IMR-90 (cell line): Measurements from ENCODE around the gene GP5. TPM values are rescaled to one million over a fixed set of nuclear protein-coding genes. Genes with fewer than 3 reads are reported as not detected.

Experiments used
- ATAC-seq: fragments of 200-7000 bp; cut with Tn5 transposase; 2 replicates; pipeline ENCODE4 v1.9.1; 2020; ENCODE audit warnings: low read depth, mild to moderate bottlenecking, moderate library complexity
- BruUV-seq: library from RNA; stranded (reverse); fragments of 400-500 nt; replicated peaks from 2 replicates; lab custom pipeline; 2021; lab: Mats Ljungman, UMichigan
- CTCF ChIA-PET: fragments of 300-600 bp; formaldehyde crosslinking; extraction: SDS; loops from one replicate; lab custom pipeline; 2021; ENCODE audit warnings: antibody characterized with exemption; lab: Yijun Ruan, JAX
- POLR2A ChIA-PET: fragments of 300-600 bp; sonication (Branson Sonifier 250); formaldehyde crosslinking; loops from one replicate; lab custom pipeline; 2022; ENCODE audit warnings: antibody characterized with exemption; ENCODE audit not compliant: unreplicated experiment; lab: Charles Lee
- DNase-seq: peaks from one replicate; pipeline ENCODE4 v3.0.0; 2013
- H2AFZ ChIP-seq: replicated peaks from 2 replicates; pipeline ENCODE3; 2013; ENCODE audit warnings: low read length, mild to moderate bottlenecking; ENCODE audit not compliant: poor library complexity
- H2AK5ac ChIP-seq: 2 replicates; pipeline ENCODE4 v1.6.1; 2013; ENCODE audit warnings: low read depth, low read length, inconsistent platforms
- H2AK9ac ChIP-seq: replicated peaks from 2 replicates; pipeline ENCODE3; 2013; ENCODE audit warnings: mild to moderate bottlenecking, low read depth, low read length, moderate library complexity; ENCODE audit not compliant: poor library complexity
- H2BK120ac ChIP-seq: 2 replicates; pipeline ENCODE4 v1.6.1; 2013; ENCODE audit warnings: low read depth, low read length, inconsistent platforms
- H2BK15ac ChIP-seq: 3 replicates; pipeline ENCODE4 v1.6.1; 2013; ENCODE audit warnings: low read depth, low read length, inconsistent platforms
- H2BK20ac ChIP-seq: 2 replicates; pipeline ENCODE4 v1.6.1; 2013; ENCODE audit warnings: low read depth, mild to moderate bottlenecking, inconsistent platforms, low read length, moderate library complexity
- H2BK5ac ChIP-seq: 2 replicates; pipeline ENCODE4 v1.6.1; 2013; ENCODE audit warnings: mild to moderate bottlenecking, low read depth, low read length, inconsistent platforms; ENCODE audit not compliant: poor library complexity, severe bottlenecking
- H3K14ac ChIP-seq: replicated peaks from 2 replicates; pipeline ENCODE4 v1.6.1; 2013; ENCODE audit warnings: low read depth, low read length, inconsistent platforms
- H3K18ac ChIP-seq: 2 replicates; pipeline ENCODE4 v1.6.1; 2013; ENCODE audit warnings: low read depth, low read length, control low read depth
- H3K23ac ChIP-seq: 2 replicates; pipeline ENCODE4 v1.6.1; 2013; ENCODE audit warnings: low read depth, low read length, inconsistent platforms
- H3K27ac ChIP-seq: 2 replicates; pipeline ENCODE4 v1.5.1; 2013; ENCODE audit warnings: mild to moderate bottlenecking, control low read depth, low read length; ENCODE audit not compliant: insufficient read depth
- H3K27me3 ChIP-seq: 2 replicates; pipeline ENCODE4 v1.6.1; 2013; ENCODE audit warnings: low read length; ENCODE audit not compliant: control insufficient read depth, insufficient read depth
- H3K36me3 ChIP-seq: 2 replicates; pipeline ENCODE4 v1.6.1; 2013; ENCODE audit warnings: low read length, mixed read lengths; ENCODE audit not compliant: control insufficient read depth, insufficient read depth
- H3K4ac ChIP-seq: 2 replicates; pipeline ENCODE4 v1.6.1; 2013; ENCODE audit warnings: low read depth, low read length, inconsistent platforms
- H3K4me1 ChIP-seq: 2 replicates; pipeline ENCODE4 v1.6.1; 2013; ENCODE audit warnings: low read length, mixed read lengths; ENCODE audit not compliant: control insufficient read depth, insufficient read depth
- H3K4me2 ChIP-seq: 2 replicates; pipeline ENCODE4 v1.6.1; 2013; ENCODE audit warnings: low read depth, mild to moderate bottlenecking, control low read depth, low read length, moderate library complexity
- H3K4me3 ChIP-seq: 2 replicates; pipeline ENCODE4 v1.5.1; 2013; ENCODE audit warnings: low read depth, mild to moderate bottlenecking, control low read depth, low read length, moderate library complexity; ENCODE audit not compliant: insufficient read depth
- H3K56ac ChIP-seq: 2 replicates; pipeline ENCODE4 v1.6.1; 2013; ENCODE audit warnings: low read length, inconsistent platforms; ENCODE audit not compliant: insufficient read depth; ENCODE audit errors: extremely low read depth
- H3K79me1 ChIP-seq, 2 experiments: 2 replicates each; pipeline ENCODE4 v1.6.1; 2013; ENCODE audit warnings: low read length in 2 of 2, inconsistent platforms in 1 of 2, low read depth in 1 of 2
- H3K9ac ChIP-seq: 2 replicates; pipeline ENCODE4 v1.6.1; 2013; ENCODE audit warnings: low read depth, low read length, control low read depth
- H3K9me1 ChIP-seq: 2 replicates; pipeline ENCODE4 v1.6.1; 2013; ENCODE audit warnings: low read length, inconsistent platforms; ENCODE audit not compliant: insufficient read depth
- H3K9me3 ChIP-seq: 2 replicates; pipeline ENCODE4 v1.6.1; 2013; ENCODE audit warnings: low read length; ENCODE audit not compliant: control insufficient read depth, insufficient read depth
- H4K20me1 ChIP-seq: 2 replicates; pipeline ENCODE4 v1.6.1; 2013; ENCODE audit warnings: low read length, inconsistent platforms; ENCODE audit not compliant: insufficient read depth
- H4K5ac ChIP-seq: 2 replicates; pipeline ENCODE4 v1.6.1; 2013; ENCODE audit warnings: mild to moderate bottlenecking, low read depth, low read length, control low read depth
- H4K8ac ChIP-seq, 2 experiments: 2 replicates each; pipeline ENCODE4 v1.6.1; 2013; ENCODE audit warnings: low read depth in 2 of 2, low read length in 2 of 2, control low read depth in 1 of 2, inconsistent platforms in 1 of 2
- H4K91ac ChIP-seq: 2 replicates; pipeline ENCODE4 v1.6.1; 2013; ENCODE audit warnings: low read depth, low read length, inconsistent platforms; ENCODE audit not compliant: insufficient read depth
- BHLHE40 ChIP-seq: fragments of 150-350 bp; IDR thresholded peaks from 2 replicates; pipeline ENCODE4 v1.6.1; 2016; ENCODE audit warnings: mild to moderate bottlenecking, low read depth, low read length
- CEBPB ChIP-seq: IDR thresholded peaks from 2 replicates; pipeline ENCODE4 v1.6.1; 2012; ENCODE audit warnings: low read depth, low read length, improper control_type of control experiment
- CTCF ChIP-seq: conservative IDR thresholded peaks from 2 replicates; pipeline ENCODE4 v1.5.1; 2012; ENCODE audit warnings: mild to moderate bottlenecking, low read depth, low read length, improper control_type of control experiment
- ELK1 ChIP-seq: fragments of 150-350 bp; IDR thresholded peaks from 2 replicates; pipeline ENCODE4 v1.6.1; 2016; ENCODE audit warnings: low read depth, mild to moderate bottlenecking, low read length, moderate library complexity, borderline replicate concordance
- FOS ChIP-seq: fragments of 150-350 bp; IDR thresholded peaks from 2 replicates; pipeline ENCODE4 v1.6.1; 2016; ENCODE audit warnings: low read depth, low read length
- MAFK ChIP-seq: IDR thresholded peaks from 2 replicates; pipeline ENCODE4 v1.6.1; 2012; ENCODE audit warnings: low read depth, low read length, improper control_type of control experiment
- MXI1 ChIP-seq: IDR thresholded peaks from 2 replicates; pipeline ENCODE4 v1.6.1; 2012; ENCODE audit warnings: low read depth, mild to moderate bottlenecking, low read length, moderate library complexity, borderline replicate concordance
- NFE2L2 ChIP-seq: fragments of 150-350 bp; IDR thresholded peaks from 2 replicates; pipeline ENCODE4 v1.6.1; 2016; ENCODE audit warnings: low read depth, mild to moderate bottlenecking, low read length
- RAD21 ChIP-seq: IDR thresholded peaks from 2 replicates; pipeline ENCODE4 v1.6.1; 2012; ENCODE audit warnings: low read length, improper control_type of control experiment
- SMC3 ChIP-seq: fragments of 150-350 bp; IDR thresholded peaks from 2 replicates; pipeline ENCODE4 v1.6.1; 2016; ENCODE audit warnings: low read depth, mild to moderate bottlenecking, antibody characterized with exemption, low read length, moderate library complexity
- USF2 ChIP-seq: fragments of 150-350 bp; IDR thresholded peaks from 2 replicates; pipeline ENCODE4 v1.6.1; 2017; ENCODE audit warnings: mild to moderate bottlenecking, antibody characterized with exemption, low read length, low read depth
- WGBS, 2 experiments: methylation state at CpG; one replicate each; pipeline versions ENCODE4 v1.1.5 to v1.1.7; 2013; ENCODE audit warnings: missing lambda C conversion rate in 2 of 2; ENCODE audit not compliant: insufficient read length in 1 of 2; ENCODE audit errors: extremely low coverage in 2 of 2; 5-methylcytosine and 5-hydroxymethylcytosine counted together
- dilution Hi-C: fragments of 300-500 bp; cut with HindIII; formaldehyde crosslinking; loops from one replicate; pipeline ENCODE4 v1.14.3; 2018; ENCODE audit warnings: low sequenced_read_pairs; ENCODE audit not compliant: unreplicated experiment
- in situ Hi-C: fragments of 300-500 bp; cut with MboI; formaldehyde crosslinking; loops from 3 replicates; pipeline ENCODE4 v1.14.3; 2019; ENCODE audit warnings: low sequenced_read_pairs, inconsistent platforms, mixed read lengths
- intact Hi-C: fragments of 100-400 bp; cut with micrococcal nuclease; formaldehyde crosslinking; loops from 2 replicates; pipeline ENCODE4 v1.10.0; 2022
- polyA plus RNA-seq, 3 experiments: library from polyadenylated mRNA; depleted of rRNA; stranded (reverse); fragments of >200 nt; gene quantifications; 2 replicates each; pipeline ENCODE4 v1.2.3, GENCODE V29; 2012; ENCODE audit warnings: low replicate concordance in 1 of 3
- total RNA-seq: library from RNA; depleted of rRNA; stranded (reverse); fragments of >200 nt; gene quantifications from 2 replicates; pipeline ENCODE4 v1.2.3, GENCODE V29; 2012

Gene GP5
- total and polyA plus RNA-seq, 2 of the 4 experiments (the other 2 are of a cell fraction), result under 0.01 to 0.12 TPM

DNA sequence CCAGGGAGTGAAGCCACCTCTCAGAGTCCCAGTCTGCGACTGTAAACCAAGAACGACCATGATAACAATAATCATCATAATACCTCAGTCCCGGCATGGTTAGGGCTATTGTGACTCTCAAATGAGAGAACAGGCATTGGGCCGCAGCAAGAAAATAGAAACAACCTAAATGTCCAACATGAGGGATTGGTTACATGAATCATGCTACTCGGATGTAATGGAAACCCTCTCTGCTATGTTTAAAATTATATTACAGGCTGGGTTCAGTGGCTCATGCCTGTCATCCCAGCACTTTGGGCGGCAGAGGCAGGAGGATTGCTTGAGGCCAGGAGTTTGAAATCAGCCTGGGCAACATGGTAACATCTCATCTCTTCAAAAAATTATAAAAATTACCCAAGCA lies 50.7 kb downstream of the GP5 start:
- peaks cover 5% of the 10 kb centered on the region for H3K4me1 ChIP-seq
- no peaks in the 10 kb centered on the region for H4K20me1 ChIP-seq
- H2BK20ac ChIP-seq, result no peak overlapping the region
- TF ChIP-seq ELK1, result no peak
- TF ChIP-seq FOS, result no peak
- TF ChIP-seq CTCF, result no peak
- TF ChIP-seq RAD21, result no peak
- TF ChIP-seq NFE2L2, result no peak
- no peak for TF ChIP-seq MXI1
- no peak for TF ChIP-seq BHLHE40
- no peak for TF ChIP-seq MAFK
- TF ChIP-seq USF2, result no peak
- no peak for TF ChIP-seq CEBPB
- TF ChIP-seq SMC3, result no peak
- H3K9ac ChIP-seq, result no peak overlapping the region
- ATAC-seq, result no peak
- no peak overlapping the region for H2BK120ac ChIP-seq
- H2AK9ac ChIP-seq, result no peak overlapping the region
- in situ Hi-C loops, result loop anchor here (25.0 kb wide), 1 partner anchor 514 kb away; no protein-coding TSS in a partner anchor
- H3K23ac ChIP-seq, result no peak overlapping the region
- no peak overlapping the region for H2BK5ac ChIP-seq
- H4K8ac ChIP-seq, result no peak overlapping the region
- no peaks in the 10 kb centered on the region for H3K79me1 ChIP-seq
- no peaks in the 10 kb centered on the region for H3K9me3 ChIP-seq
- no peaks in the 10 kb centered on the region for H3K27me3 ChIP-seq
- H2BK15ac ChIP-seq, result no peak overlapping the region
- no peak overlapping the region for H3K4me3 ChIP-seq
- H3K4me2 ChIP-seq, result no peak overlapping the region
- H3K18ac ChIP-seq, result no peak overlapping the region
- no peak overlapping the region for H2AK5ac ChIP-seq
- dilution Hi-C loops, result no loop called here
- no peak overlapping the region for H4K91ac ChIP-seq
- no peak overlapping the region for H2AFZ ChIP-seq
- H4K5ac ChIP-seq, result no peak overlapping the region
- BruUV-seq, result no TSS peak
- H3K4ac ChIP-seq, result no peak overlapping the region
- intact Hi-C loops, result no loop called here
- POLR2A ChIA-PET, result interaction anchor here (0.6 kb wide), 1 partner anchor 48 kb away, joined by 5 read pairs; no protein-coding TSS in a partner anchor
- no peaks in the 10 kb centered on the region for H3K36me3 ChIP-seq
- no CpG with 5 or more reads among the region's 6 CpGs for WGBS, 2 experiments
- CTCF ChIA-PET, result no interaction called here
- no peak overlapping the region for H3K27ac ChIP-seq
- peaks cover 14% of the 10 kb centered on the region for H3K9me1 ChIP-seq
- DNase-seq, result no peak
- no peak overlapping the region for H3K14ac ChIP-seq
- H3K56ac ChIP-seq, result no peak overlapping the region
